Jurkat, Clone E6-1 (cell line): ENCODE results near the gene HSPBP1.

Experiments used
- DNase-seq: peaks from one replicate; pipeline ENCODE4 v3.0.0-alpha.2; 2011; ENCODE audit warnings: low read depth, low spot score
- H3K4me3 ChIP-seq: 2 replicates; pipeline ENCODE4 v1.5.1; 2011; ENCODE audit warnings: mild to moderate bottlenecking, low read length, control low read depth, moderate library complexity

Gene HSPBP1

GRCh38 chr19:55305983-55306562, 26.2 kb upstream of the HSPBP1 start:
- DNase-seq: no peak
- no peak overlapping the region for H3K4me3 ChIP-seq

DNA sequence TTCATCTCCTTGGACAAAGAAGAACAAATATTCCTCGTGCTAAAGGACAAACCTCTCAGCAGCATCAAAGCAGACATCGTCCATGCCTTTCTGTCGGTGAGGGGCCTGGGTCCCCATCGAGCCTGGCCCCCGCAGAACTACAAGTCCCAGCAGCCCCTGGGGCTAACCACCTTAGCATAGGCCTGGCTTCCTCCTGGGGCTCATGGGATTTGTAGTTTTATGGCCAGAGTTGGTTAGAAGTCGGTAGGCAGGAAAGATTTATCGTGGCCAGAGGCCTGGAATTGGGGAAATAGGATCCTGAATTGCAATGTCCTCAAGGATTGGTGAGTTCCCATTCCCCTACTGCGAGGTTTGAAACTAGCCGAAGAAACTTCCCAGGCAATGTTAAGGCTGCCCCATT, 25.6 kb upstream of the HSPBP1 start:
- peak; percentile 34 for DNase-seq
- no peak overlapping the region for H3K4me3 ChIP-seq

DNA sequence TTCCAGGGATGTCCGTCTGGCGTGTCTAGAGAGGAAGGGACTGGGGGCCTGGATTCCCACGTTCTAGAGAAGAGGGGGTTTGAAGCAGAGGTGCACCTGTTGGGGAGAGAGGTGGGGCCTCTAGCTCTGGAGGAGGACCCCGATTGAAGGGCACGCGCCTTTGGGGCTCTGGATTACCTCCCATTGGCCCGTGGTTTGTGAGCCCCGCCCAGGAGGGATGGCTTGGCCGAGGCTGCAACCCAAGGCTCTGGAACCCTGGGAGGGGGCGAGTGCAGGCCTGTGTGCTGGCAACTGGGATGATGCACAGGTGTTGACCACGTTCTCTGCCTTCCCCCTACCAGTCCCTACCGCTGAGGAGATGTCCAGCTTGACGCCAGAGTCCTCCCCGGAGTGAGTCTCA, 25.1 kb upstream of the HSPBP1 start:
- H3K4me3 ChIP-seq: no peak overlapping the region
- no peak for DNase-seq

DNA sequence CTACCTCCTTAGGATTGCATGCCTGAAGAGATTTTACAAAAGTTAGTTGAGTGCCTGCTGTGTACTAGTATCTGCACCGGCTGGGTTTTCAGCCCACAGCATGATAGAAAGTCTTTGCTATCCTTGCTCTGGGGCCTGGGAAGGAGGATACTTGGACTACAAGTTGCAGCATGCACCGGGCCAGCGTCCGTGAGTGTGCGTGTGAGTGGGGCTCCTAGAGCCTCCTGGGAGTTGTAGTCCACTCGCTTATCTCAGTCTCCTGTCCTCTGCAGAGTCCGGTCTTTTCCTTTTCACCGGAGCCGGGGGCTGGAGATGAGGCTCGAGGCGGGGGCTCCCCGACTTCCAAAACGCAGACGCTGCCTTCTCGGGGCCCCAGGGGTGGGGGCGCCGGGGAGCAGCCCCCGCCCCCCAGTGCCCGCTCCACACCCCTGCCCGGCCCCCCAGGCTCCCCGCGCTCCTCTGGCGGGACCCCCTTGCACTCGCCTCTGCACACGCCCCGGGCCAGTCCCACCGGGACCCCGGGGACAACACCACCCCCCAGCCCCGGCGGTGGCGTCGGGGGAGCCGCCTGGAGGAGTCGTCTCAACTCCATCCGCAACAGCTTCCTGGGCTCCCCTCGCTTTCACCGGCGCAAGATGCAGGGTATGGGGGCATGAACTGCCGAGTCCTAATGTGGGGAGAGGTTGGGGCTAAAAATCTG, 24.5 kb upstream of the HSPBP1 start:
- H3K4me3 ChIP-seq: no peak overlapping the region
- no peak for DNase-seq

DNA sequence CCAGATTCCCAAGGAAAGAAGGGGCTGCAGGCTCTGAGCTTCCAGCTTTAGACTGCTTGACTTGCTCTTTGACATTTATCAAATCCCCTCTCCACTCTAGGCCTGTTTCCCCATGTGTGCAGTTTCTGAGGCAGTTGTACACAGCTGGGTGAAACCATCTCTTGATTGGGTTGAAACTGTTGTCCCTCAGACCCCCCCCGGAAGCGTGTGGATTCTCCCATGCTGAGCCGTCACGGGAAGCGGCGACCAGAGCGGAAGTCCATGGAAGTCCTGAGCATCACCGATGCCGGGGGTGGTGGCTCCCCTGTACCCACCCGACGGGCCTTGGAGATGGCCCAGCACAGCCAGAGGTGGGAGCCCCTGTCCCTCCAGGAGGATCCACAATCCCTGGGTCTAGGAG, 23.6 kb upstream of the HSPBP1 start:
- no peak for DNase-seq
- no peak overlapping the region for H3K4me3 ChIP-seq

DNA sequence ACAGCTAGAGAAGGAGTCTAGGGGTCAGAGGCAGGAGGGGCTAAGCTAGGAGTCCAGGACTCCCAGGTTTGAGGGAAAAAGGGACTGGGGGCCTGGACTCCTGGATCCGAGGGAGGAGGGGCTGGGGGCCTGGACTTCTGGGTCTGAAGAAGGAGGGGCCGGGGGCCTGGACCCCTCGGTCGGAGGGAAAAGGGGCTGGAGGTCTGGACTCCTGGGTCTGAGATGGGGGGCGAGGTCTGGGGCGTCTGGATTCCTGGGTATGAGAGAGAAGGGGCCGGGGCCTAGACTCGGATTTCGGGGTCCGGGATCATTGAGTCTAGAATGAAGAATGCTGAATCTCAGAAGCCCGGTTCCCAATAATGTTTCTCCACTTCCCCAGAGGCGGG, 22.4 kb upstream of the HSPBP1 start:
- peak overlapping the region; percentile 44 for H3K4me3 ChIP-seq

GRCh38 chr19:55301459-55302317, 21.8 kb upstream of the HSPBP1 start:
- peak overlapping the region; percentile 44 for H3K4me3 ChIP-seq
- peak; percentile 80 for DNase-seq

More for the DNA sequence above, 22.4 kb upstream of the HSPBP1 start:
- DNase-seq: no peak

DNA sequence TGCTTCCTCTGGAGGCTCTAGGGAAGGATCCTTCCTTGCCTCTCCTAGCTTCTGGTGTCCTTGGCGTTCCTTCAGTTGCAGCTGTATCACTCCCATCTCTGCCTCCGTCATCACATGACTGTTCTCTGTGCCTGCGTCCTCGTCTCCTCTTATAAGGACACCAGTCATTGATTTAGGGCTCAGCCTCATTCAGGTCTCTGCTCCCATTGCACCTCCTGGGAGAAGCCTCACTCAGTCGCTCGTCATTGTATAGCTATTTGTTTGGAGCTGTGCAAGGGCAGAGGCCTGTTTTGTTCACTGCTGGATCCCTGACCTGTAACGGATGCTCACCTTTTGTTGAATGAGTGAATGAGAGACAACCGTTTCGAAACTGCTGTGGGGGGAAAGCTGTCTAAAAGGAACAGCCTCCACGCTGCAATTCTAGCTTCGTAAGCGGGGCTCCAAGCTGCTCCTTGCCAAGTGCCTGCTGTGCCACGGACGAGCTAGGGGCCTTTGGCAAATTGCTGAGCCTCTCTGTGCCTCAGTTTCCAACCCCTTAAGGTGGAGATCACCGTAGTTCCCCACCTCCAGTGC, 21.1 kb upstream of the HSPBP1 start:
- no peak for DNase-seq
- no peak overlapping the region for H3K4me3 ChIP-seq

- DNase-seq: no peak
- no peak overlapping the region for H3K4me3 ChIP-seq
Measured at GRCh38 chr19:55299991-55300390, 20.1 kb upstream of the HSPBP1 start.

DNA sequence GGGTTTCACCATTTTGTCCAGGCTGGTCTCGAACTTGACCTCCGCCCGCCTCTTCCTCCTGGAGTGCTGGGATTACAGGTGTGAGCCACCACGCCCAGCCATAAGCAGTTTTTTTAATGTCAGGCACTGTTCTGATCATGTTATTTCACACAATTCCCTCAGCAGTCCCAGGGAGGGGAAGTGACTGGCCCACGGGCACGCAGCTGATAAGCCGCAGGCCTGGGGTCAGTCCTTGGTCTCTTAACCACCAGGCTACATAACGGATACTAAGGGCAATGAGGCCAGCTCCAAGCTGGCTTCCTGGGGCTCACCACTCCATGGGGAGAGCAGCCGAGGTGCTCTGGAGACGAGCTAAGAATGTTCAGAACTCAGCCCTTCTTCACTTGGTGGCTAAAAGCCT, 17.4 kb upstream of the HSPBP1 start:
- DNase-seq: no peak
- no peak overlapping the region for H3K4me3 ChIP-seq

- no peak overlapping the region for H3K4me3 ChIP-seq
- no peak for DNase-seq
Measured at GRCh38 chr19:55289117-55289796, 9.3 kb upstream of the HSPBP1 start.

GRCh38 chr19:55287361-55288079, 7.6 kb upstream of the HSPBP1 start:
- no peak for DNase-seq
- H3K4me3 ChIP-seq: no peak overlapping the region

DNA sequence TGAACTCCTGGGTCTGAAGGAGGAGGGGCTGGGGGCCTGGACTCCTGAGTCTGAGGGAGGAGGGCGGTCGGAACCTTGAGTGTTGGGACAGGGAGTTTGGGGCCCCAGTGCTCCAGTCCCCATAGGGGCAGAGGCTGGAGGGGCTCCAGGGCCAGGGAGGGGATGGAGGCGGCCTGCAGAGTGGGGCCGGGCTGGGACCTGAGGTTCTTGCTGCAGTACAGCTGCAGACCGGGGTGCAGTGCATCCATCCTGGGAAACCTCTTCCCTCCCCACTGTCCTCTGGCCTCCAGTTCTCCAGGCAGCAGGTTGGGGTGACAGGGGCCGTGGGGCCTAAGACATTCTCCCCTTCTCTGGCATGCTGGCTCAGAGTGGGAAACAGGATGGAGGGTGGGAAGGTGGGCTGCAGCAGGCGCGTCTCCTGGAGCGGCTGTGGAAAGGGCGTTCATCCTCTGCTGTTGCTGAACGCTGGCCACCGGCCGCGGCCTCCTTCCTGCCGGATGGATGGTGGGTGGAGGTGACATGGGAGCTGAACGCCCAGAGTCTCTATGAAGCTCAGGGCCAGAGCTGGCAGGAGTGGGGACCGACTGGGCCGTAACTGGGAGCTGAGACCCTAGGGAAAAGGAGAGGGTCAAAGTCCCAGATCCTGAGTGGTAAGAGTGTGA, 5.5 kb upstream of the HSPBP1 start:
- DNase-seq: no peak
- H3K4me3 ChIP-seq: no peak overlapping the region

- H3K4me3 ChIP-seq: peak overlapping the region; percentile 51
Measured at GRCh38 chr19:55284405-55285058, 4.6 kb upstream of the HSPBP1 start.

GRCh38 chr19:55283548-55284377, 3.9 kb upstream of the HSPBP1 start, which contains the start of gene BRSK1:
Gene BRSK1 (plus strand): TSS chr19:55283997. CDS start chr19:55284443, 446 bp downstream.
- DNase-seq: peak; percentile 66
- peak within 1 kb of the TSS; percentile 51 for H3K4me3 ChIP-seq

More at GRCh38 chr19:55284405-55285058, 4.6 kb upstream of the HSPBP1 start:
- DNase-seq: no peak

DNA sequence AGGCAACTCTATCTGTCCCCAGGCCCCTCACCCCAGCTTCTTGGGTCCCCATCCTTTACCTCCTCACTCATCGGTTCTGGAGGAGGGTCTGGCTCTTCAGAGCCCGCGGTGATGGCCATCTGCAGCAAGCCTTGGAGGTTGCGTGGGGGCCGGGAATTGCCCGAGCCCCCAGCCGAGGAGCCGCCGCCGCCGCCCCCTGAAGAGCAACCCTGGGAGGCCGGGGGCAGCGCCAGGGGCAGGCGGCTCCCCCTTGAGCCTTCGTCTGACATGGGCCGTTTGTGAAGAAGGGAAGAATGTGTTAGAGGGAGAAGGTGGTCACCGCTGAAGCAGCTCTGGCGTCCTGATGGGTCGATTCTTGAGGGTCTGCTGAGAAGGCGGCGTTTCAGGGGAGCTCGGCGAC, 570 bp downstream of the HSPBP1 start:
- DNase-seq: no peak
- H3K4me3 ChIP-seq: peak overlapping the region; percentile 93
